ENCODE data around the gene MRTFA.

MRTFA gene

GRCh38 chr22:40479126-40479800 is 157.3 kb downstream of the MRTFA start:
- no peak for DNase-seq (ENCODE audit: low read depth)
- no peak for TF ChIP-seq CTCF (conservative IDR thresholded peaks at IDR 0.05; ENCODE audit: low read length)
- no peak overlapping the region for H3K4me3 ChIP-seq (ENCODE audit: low read length)

GRCh38 chr22:40478338-40479125 is 158.0 kb downstream of the MRTFA start:
- no peak overlapping the region for H3K4me3 ChIP-seq (ENCODE audit: low read length)
- no peak for TF ChIP-seq CTCF (conservative IDR thresholded peaks at IDR 0.05; ENCODE audit: low read length)
- DNase-seq (ENCODE audit: low read depth) = no peak

GRCh38 chr22:40477683-40478337 is 158.7 kb downstream of the MRTFA start:
- no peak for TF ChIP-seq CTCF (conservative IDR thresholded peaks at IDR 0.05; ENCODE audit: low read length)
- DNase-seq (ENCODE audit: low read depth) = no peak
- H3K4me3 ChIP-seq (ENCODE audit: low read length) = no peak overlapping the region

GRCh38 chr22:40476341-40476740 is 160.2 kb downstream of the MRTFA start:
- no peak for TF ChIP-seq CTCF (conservative IDR thresholded peaks at IDR 0.05; ENCODE audit: low read length)
- no peak for DNase-seq (ENCODE audit: low read depth)
- H3K4me3 ChIP-seq (ENCODE audit: low read length) = no peak overlapping the region

GRCh38 chr22:40473703-40474102 is 162.8 kb downstream of the MRTFA start:
- no peak for TF ChIP-seq CTCF (conservative IDR thresholded peaks at IDR 0.05; ENCODE audit: low read length)
- H3K4me3 ChIP-seq (ENCODE audit: low read length) = no peak overlapping the region
- no peak for DNase-seq (ENCODE audit: low read depth)

GRCh38 chr22:40472579-40472978 is 163.9 kb downstream of the MRTFA start:
- no peak for DNase-seq (ENCODE audit: low read depth)
- TF ChIP-seq CTCF (conservative IDR thresholded peaks at IDR 0.05; ENCODE audit: low read length) = no peak
- H3K4me3 ChIP-seq (ENCODE audit: low read length) = no peak overlapping the region
